Measurements from ENCODE around the gene RPH3AL.

- TF ChIP-seq CTCF (IDR thresholded peaks at IDR 0.05) (no peak), POLR2A (IDR thresholded peaks at IDR 0.05) (no peak)
Observed at GRCh38 chr17:292531-293382, 59.9 kb downstream of the RPH3AL start.
